Measurements from ENCODE around the gene BHLHE40.

BHLHE40 gene

DNA sequence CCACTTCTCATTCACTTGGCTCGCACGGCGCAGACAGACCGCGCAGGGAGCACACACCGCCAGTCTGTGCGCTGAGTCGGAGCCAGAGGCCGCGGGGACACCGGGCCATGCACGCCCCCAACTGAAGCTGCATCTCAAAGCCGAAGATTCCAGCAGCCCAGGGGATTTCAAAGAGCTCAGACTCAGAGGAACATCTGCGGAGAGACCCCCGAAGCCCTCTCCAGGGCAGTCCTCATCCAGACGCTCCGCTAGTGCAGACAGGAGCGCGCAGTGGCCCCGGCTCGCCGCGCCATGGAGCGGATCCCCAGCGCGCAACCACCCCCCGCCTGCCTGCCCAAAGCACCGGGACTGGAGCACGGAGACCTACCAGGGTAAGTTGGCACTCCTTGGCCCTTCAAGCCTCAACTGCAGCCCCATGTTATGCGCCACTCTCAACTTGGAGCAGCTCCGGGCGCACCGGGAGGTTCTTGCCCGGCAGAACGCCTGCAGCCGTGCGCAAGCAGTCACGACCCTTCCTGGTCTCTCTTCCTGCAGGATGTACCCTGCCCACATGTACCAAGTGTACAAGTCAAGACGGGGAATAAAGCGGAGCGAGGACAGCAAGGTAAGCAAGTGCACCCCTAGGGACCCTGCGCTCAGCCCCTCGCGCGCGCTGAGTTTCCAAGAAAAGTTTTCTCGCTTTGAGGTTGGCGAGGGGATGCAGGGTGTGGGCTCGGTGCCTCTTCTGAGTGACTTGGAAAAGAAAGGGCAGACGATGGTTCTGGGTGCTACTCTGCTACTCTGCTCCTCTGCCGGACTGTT lies at the start of gene BHLHE40:
Gene BHLHE40, plus strand, starts transcription at position 10 of the 801 bp plus-strand sequence. Its CDS starts 282 bp downstream, at position 292.
- peak in 1 of 2 donors; percentile 24 for DNase-seq (ENCODE audit: low read depth in 2 of 2)

DNA sequence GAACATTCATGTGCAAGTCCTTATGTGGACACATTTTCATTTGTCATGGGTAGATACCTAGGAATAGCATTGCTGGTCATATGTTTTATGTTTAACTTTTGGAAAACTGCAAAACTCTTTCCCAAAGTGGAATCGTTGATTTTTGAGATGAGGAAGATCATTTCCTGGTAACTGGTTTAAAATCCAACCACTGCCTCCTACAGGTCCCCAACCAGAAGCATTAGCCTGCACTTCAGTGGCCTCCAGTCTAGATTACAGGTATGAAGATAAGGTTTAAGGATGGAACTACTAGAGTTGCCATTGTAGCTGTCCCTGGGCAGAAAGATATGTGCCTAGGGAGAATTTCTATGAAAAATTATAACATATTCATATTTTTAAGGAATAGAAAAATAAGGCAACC lies 48.7 kb upstream of the BHLHE40 start:
- DNase-seq (ENCODE audit: low read depth in 2 of 2): no peak

DNA sequence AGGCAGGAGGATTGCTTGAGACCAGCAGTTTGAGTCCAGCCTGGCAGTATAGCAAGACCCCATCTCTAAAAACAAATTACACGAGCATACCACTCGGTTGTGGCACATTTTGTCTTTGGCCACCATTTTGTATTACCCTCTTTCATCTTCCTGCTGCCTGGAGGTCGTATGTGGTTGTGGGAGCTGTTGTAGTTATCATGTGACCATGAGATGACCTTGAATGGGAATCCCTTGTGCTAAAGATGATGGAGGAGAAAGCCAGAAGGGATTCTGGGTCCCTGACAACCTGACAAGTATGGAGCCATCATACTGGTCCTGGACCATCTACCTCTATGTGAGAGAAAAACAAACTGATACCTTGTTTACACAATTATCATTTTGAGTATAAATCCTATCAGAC lies 45.2 kb upstream of the BHLHE40 start:
- no peak for DNase-seq (ENCODE audit: low read depth in 2 of 2)

DNA sequence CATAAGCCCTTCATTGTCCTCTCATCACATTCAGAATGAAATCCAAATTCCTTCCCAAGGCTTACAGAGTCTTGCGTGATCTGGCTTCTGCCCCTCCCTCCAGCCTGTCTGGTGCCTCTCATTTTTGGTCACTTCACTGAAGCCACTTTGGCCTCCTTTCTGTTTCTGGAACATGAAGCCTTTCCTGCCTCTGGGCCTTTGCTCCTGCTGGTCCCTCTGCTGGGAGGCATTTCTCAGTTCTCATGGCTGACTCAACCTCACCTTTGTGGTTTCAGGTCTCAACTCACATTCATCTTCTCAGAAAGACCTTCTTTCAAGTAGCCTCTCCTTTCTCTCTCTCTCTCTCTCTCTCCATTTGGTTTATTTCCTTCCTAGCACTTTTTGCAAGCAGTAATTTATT lies 43.9 kb upstream of the BHLHE40 start:
- DNase-seq (ENCODE audit: low read depth in 2 of 2): no peak

DNA sequence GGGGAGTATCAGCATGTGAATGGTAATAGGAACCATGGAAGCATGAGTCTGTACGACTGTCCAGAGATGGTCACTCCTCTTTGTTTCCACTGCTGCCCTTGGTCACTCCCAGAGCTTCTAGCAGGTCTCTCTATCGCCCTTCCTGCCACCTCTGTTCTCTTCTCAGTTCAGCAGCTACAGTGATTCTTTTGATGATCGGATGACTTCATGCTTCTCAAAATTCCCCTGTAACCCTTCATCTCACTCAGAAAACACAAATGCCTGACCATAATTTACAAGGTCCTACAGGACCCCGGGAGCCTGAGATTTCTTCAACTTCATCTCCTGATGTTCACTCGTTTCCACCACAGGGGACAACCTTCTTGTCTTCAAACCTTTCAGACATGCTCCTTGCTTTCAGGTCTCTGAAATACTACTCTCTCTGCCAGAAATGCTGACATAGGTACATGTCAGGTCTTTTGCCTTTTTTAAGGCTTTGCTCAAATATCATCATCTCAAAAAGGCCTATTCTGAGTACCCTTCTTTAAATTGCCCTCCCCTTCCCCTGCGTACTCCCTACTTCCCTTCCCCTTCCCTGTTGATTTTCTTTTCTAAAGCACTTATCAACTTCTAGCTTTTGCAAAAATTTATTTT lies 42.1 kb upstream of the BHLHE40 start:
- DNase-seq (ENCODE audit: low read depth in 2 of 2): no peak

DNA sequence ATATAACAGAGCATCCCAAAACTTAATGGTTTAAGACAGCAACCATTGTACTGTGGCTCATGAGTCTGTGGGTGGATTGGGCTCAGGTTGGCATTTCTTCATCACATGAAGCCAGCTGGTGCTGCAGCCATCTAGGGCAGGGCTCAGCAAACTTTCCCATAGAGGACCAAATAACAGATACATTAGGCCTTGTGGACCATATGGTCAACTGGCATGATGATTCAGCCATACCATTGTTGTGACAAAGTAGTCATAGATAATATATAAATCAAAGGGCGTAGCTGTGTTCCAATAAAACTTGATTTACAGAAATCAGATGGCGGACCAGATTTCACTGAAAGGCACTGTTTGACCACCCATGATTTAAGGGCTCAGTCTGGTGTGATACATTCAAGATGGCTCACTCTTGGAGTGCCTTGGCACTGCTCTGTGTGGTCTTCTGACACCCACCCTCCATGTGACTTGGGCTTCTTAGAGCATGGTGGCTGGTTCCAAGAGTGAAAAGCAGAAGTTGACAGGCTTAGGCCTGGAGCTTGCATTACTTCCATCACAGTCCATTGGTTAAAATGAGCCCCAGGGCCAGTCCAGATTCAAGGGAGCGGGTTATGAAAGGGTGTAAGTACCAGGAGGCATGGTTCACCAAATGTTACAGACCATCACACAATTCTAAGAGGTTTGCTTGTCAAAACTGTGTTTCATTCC lies 40.8 kb upstream of the BHLHE40 start:
- no peak for DNase-seq (ENCODE audit: low read depth in 2 of 2)

DNA sequence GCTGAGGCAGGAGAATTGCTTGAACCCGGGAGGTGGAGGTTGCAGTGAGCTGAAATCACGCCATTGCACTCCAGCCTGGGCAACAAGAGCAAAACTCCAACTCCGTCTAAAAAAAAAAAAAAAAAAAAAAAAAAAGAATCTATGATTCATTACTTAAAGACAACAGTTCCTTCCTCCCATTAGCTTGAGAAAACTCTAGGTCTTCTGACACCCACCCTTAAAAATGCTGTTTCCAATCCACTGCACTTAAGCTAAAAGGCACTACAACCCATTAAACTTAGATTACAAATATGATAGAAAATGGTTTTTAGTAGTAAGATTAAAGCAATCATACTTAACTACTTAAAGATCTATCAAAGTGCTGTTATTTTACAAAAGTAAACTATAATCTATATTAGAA lies 40.0 kb upstream of the BHLHE40 start:
- no peak for DNase-seq (ENCODE audit: low read depth in 2 of 2)

DNA sequence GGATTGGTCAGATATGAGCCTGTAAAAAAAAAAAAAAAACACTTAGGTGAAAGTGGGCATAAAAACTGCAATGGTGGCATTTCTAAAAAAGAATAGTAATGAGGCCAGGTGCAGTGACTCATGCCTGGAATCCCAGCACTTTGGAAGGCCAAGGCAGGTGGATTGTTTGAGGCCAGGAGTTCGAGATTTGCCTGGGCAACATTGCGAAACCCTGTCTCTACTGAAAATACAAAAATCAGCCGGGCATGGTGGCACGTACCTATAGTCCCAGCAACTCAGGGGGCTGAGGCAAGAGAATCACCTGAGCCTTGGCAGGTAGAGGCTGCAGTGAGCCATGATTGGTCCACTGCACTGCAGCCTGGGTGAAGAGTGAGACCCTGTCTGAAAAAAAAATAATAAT lies 38.3 kb upstream of the BHLHE40 start:
- DNase-seq (ENCODE audit: low read depth in 2 of 2): no peak

DNA sequence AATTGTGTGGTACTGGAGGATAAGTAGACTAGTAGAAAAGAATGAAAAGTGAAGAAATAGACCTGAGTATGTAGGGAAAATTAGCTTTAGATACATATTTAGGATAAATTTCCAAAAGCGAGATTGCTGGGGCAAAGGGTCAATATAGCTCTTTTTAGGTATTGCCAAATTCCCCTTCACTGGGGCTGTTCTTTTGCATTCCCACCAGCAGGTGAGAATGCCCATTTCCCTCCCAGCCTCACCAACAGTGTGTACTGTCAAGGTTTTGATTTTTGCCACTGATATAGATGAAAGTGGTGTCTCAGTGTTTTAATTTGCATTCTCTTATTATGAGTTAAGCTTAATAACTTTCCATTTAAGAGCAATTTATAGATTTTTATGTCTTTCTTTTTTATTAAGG lies 35.7 kb upstream of the BHLHE40 start:
- DNase-seq (ENCODE audit: low read depth in 2 of 2): no peak

DNA sequence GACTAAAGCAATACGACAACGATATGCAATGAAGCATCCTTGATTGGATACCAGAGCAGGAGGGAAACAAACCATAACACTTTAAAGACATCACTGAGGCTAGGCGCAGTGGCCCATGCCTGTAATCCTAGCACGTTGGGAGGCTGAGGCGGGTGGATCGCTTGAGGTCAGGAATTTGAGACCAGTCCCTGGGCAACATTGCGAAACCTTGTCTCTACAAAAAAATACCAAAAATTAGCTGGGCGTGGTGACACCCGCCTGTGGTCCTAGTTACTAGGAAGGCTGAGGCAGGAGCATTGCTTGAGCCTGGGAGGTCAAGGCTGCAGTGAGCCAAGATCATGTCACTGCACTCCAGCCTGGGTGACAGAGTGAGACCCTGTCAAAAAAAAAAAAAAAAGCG lies 33.9 kb upstream of the BHLHE40 start:
- no peak for DNase-seq (ENCODE audit: low read depth in 2 of 2)

DNA sequence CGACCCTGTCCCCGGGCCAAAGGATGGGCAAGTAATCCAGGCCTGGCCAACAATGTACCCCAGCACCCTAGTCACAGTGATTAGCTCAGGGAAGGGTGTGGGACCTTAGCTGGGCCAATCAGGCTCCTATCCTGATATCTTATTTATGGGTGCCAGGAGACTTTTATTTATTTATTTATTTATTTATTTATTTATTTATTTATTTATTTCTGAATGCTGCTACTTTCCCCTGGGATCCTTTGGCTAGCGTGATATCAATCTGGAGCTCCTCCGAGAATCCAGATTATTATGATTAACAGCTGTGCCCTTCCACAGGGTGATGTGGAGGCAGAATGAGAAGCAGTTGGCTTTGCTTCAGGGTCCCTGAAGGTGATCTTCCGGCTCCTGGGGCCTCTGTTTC lies 32.2 kb upstream of the BHLHE40 start:
- DNase-seq (ENCODE audit: low read depth in 2 of 2): no peak

DNA sequence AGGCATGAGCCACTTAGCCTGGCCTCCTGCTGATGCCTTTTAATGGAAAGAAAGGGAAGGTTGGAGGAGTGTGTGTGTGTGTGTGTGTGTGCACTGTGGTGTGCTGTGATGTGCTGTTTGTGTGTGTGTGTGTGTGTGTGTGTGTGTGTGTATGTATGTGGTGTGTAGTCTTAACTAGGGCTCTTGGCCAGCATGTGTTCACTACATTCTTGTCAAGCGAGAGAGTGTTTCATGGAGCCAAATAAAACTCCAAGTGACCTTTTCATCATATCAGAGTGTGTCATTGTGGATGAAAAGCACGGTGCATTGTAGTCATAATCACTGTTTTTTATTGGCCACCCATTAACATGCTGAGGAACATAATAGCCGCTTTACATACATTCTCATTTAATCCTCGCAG lies 30.8 kb upstream of the BHLHE40 start:
- no peak for DNase-seq (ENCODE audit: low read depth in 2 of 2)

DNA sequence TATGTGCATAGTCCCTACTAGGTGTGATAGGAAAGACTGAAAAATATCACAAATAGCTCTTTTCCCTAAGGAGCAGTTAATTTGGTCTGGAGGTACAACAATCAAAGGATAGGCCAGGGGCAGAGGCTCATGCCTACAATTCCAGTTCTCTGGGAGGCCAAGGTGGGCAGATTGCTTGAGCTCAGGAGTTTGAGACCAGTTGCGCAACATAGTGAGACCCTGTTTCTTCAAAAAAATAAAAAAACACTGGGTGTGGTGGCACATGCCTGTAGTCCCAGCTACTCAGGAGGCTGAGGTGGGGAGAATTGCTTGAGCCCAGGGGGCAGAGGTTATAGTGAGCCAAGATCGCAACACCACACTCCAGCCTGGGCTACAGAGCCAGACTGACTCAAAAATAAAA lies 30.2 kb upstream of the BHLHE40 start:
- no peak for DNase-seq (ENCODE audit: low read depth in 2 of 2)

DNA sequence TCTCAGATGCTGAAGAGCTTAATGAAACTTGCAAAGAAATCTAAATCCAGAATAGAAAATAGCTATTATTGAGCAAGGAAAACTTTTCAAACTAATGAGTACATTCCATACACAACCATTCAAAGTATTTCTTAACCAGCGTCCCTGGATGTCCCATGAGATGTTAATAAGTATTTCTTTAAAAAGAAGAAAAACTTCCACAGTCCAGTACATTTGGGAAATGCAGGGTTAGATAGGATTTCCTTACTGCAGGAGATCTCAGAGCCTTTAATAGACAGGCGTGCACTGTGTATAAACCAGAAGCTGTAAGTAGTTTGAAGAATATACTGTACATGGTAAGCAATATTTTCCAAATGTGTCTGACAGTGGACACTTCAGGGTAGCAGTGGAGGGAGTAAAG lies 29.6 kb upstream of the BHLHE40 start:
- no peak for DNase-seq (ENCODE audit: low read depth in 2 of 2)

DNA sequence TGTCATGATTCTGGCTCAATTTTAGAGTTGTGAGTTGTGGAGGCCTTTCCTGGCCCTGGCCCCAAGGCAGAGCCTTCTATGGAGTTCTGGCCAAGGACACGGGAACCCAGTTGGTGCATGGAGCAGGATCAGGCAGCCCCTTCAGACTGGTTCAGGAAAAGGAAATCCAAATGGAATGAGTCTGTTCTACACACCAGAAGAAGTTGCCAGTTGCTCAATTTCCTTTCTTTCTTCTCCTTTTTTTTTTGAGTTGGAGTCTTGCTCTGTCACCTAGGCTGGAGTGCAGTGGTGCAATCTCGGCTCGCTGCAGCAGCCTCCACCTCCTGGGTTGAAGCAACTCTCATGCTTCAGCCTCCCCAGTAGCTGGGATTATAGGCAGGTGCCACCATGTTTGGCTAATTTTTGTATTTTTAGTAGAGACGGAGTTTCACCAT lies 28.9 kb upstream of the BHLHE40 start:
- no peak for DNase-seq (ENCODE audit: low read depth in 2 of 2)

DNA sequence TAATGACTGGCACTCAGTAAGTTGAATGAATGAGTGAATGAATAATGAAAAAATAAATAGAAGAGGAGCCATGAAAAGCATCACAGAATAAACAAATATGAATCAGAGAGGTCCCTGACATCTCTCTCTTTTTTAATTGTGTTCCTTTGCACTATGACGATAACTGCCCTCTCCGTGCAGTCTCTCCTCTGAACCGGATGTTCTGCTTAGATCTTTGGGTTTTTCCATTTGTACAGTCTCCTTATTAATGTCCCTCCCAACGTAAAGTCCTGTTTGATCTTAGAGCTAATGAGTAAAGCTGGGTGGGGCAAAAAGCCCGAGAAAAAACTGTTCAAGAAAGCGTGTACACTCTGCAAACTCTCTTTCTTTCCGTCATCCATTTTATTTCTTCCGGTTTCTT lies 28.3 kb upstream of the BHLHE40 start:
- no peak for DNase-seq (ENCODE audit: low read depth in 2 of 2)

DNA sequence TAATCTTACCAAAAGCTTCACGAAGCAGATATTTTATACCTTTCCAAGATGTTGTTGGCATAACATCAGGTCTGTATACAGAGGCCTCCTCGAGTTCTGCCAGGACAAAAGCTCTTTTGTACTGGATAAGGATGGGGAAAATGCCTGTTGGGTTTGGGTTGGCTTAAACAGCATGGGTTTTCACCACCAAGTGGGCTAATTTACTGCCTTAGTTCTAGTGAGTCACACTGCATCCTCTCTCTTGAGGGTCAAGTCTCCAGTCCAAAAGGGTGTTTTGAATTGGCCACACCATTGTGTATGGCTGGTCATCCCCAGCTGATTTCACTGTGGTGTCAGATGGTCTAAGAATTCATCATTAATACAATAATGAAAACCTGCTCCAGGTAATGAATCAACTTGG lies 26.1 kb upstream of the BHLHE40 start:
- no peak for DNase-seq (ENCODE audit: low read depth in 2 of 2)

DNA sequence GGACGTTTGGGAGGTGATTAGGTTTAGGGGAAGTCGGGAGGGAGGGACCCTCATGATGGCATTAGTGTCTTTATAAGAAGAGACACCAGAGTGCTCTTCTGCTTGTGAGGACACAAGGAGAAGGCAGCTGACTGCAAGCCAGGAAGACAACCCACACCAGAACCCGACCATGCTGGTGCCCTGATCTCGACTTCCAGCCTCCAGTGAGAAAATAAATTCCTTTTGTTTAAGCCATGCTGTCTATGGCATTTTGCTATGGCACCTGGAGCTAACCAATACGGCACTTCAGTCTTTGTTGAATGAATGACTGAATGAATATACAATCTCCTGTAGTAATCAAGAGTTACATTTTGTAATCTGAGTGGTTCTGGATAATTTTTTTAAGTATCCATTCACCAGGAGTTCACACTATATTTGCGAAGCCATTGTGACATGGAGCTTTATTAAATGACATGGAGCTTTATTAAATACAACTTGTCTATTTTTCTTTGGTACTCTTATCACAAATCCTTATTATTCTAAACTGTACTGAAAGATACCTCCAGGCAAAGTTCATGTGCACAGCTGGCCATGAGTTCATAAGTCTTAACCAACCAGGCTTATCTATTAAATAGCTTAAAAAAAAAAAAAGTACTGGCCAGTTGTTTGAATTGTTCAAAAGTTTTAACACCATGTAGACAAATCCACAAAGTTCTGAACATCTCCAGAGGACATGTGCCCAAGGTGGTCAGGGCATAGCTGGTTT lies 24.8 kb upstream of the BHLHE40 start:
- DNase-seq (ENCODE audit: low read depth in 2 of 2): no peak

DNA sequence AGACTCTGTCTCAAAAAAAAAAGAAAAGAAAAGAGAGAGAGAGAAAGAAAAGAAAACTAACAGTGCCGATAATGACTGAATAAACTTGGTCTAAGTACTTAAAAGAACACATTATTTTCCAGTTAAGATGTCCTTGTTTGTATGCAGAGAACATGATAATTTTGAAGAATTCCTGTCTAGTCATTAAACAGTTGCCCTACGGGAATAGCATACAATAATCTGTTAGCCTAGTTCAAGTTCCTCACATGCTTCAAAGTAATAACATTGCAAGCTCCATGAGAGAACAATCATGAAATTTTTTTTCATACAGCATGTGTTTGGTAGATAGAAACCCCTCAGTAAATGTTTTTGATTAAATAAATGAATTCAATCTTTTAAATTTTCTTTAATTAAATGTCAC lies 23.1 kb upstream of the BHLHE40 start:
- no peak for DNase-seq (ENCODE audit: low read depth in 2 of 2)

DNA sequence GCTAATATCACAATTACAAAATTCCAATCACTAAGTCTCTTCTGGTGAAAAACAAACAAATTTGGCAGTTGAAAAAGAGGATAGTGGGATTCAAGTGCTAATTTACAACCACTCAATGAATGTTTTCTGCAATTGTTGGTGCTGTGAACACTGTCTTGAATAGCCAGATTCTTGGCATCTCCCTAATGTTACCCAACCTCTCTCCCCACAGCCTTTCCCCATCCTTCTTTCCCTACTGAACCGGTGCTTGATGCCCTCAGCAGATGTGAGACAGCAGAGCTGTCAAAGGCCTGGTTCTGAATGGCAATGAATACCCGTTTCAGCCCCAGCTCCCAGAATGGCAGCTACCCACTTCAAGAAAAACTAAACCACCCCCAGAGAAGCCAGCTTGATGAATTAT lies 22.5 kb upstream of the BHLHE40 start:
- no peak for DNase-seq (ENCODE audit: low read depth in 2 of 2)

DNA sequence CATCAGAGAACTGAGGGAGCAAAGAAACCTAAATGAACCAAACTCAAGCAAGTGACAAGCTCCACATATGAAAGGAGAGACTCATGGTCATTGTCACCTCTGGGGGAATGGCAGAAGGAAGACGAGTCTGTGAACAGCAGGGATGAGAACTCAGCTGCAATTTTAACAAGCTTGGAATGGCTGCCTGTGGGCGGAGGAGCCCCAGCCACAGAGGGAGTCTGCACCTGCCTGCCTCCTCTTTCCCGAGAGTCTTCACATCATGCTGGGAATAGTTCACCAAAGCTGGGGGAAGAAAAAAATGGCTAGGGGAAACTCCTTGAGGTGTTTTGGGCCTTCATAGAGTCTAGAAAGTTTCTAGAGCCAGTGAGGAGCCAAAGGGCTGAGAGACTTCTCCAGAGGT lies 21.3 kb upstream of the BHLHE40 start:
- DNase-seq (ENCODE audit: low read depth in 2 of 2): no peak

DNA sequence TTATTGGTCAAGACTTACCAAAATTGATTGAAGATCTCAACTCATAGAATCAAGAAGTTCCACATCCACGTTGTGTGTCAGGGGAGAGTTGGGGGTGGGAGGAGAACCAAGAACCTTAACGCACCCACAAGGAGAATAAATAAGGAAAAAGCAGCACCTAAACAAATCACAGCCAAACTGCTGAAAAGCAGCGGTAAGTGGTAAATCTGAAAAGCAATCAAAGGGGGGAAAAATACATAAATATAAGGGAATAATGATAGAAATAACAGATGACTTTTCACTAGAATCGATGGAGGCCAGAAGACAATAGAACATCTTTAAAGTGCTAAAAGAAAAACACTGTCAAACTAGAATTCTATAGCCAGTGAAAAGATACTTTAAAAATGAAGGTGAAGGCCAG lies 20.1 kb upstream of the BHLHE40 start:
- no peak for DNase-seq (ENCODE audit: low read depth in 2 of 2)
